Measurements from ENCODE around the gene EEF1AKMT2. TPM values are rescaled to one million over a fixed set of nuclear protein-coding genes. Genes with fewer than 3 reads are reported as not detected.
A peak's percentile ranks its signal among the peaks of the same experiment; 100 is the strongest.

EEF1AKMT2 gene
- total RNA-seq, 6 donors from 2014 or later, result 3.6 to 17.3 (median 11.4) TPM

GRCh38 chr10:124821520-124821919 lies 29.8 kb upstream of the EEF1AKMT2 start:
- Histone ChIP-seq H3K4me1 (no peaks in the 10 kb centered on the region), H3K4me3 (no peak overlapping the region), H3K36me3 (peaks cover 0 to 46% (median 16%) of the 10 kb centered on the region in 4 donors), H3K9me3 (no peaks in the 10 kb centered on the region), H3K27me3 (no peaks in the 10 kb centered on the region), H3K27ac (no peak overlapping the region)
- DNase-seq, result no peak
- TF ChIP-seq EP300 (IDR thresholded peaks at IDR 0.05) (no peak), POLR2A (IDR thresholded peaks at IDR 0.05) (no peak), CTCF (IDR thresholded peaks at IDR 0.05) (no peak), POLR2AphosphoS5 (IDR thresholded peaks at IDR 0.05) (no peak)
- WGBS, 2 donors, result 94 to 99% methylated on average over 4 of the region's 4 CpGs
- ATAC-seq (ENCODE audit: low FRiP score in 2 of 2), result no peak

- 94 to 97% methylated on average over 2 of the region's 2 CpGs for whole genome bisulfite sequencing, 2 donors
- no peaks in the 10 kb centered on the region for H3K9me3 ChIP-seq
- DNase-seq (no peak), ATAC-seq (ENCODE audit: low FRiP score in 2 of 2) (no peak)
- peaks cover 0 to 43% (median 13%) of the 10 kb centered on the region in 4 donors for H3K36me3 ChIP-seq
- H3K27ac ChIP-seq, result no peak overlapping the region
- TF ChIP-seq EP300 (IDR thresholded peaks at IDR 0.05) (no peak), POLR2A (IDR thresholded peaks at IDR 0.05) (no peak), POLR2AphosphoS5 (IDR thresholded peaks at IDR 0.05) (no peak), CTCF (IDR thresholded peaks at IDR 0.05) (no peak)
- no peak overlapping the region for H3K4me3 ChIP-seq
- no peaks in the 10 kb centered on the region for H3K4me1 ChIP-seq
- H3K27me3 ChIP-seq, result no peaks in the 10 kb centered on the region
Measured at GRCh38 chr10:124820121-124820520, 28.4 kb upstream of the EEF1AKMT2 start.

GRCh38 chr10:124802313-124802675 lies 10.6 kb upstream of the EEF1AKMT2 start:
- DNase-seq (no peak), ATAC-seq (ENCODE audit: low FRiP score in 2 of 2) (peak in 1 of 2 donors; percentile 59)
- peaks cover 0 to 7% (median under 1%) of the 10 kb centered on the region in 4 donors for H3K36me3 ChIP-seq
- 0 to 3% methylated on average over 13 of the region's 13 CpGs for WGBS, 2 donors
- peak overlapping the region; percentile 66 to 100 (median 86) for H3K4me3 ChIP-seq
- H3K9me3 ChIP-seq, result no peaks in the 10 kb centered on the region
- peaks cover 0 to 20% (median 10%) of the 10 kb centered on the region in 4 donors for H3K4me1 ChIP-seq
- no peaks in the 10 kb centered on the region for H3K27me3 ChIP-seq
- no peak for TF ChIP-seq EP300 (IDR thresholded peaks at IDR 0.05)
- no peak for TF ChIP-seq POLR2A (IDR thresholded peaks at IDR 0.05)
- TF ChIP-seq CTCF (IDR thresholded peaks at IDR 0.05), result no peak
- TF ChIP-seq POLR2AphosphoS5 (IDR thresholded peaks at IDR 0.05), result no peak
- peak overlapping the region; percentile 83 to 97 (median 86) for H3K27ac ChIP-seq

GRCh38 chr10:124799211-124799610 lies 7.5 kb upstream of the EEF1AKMT2 start:
- ATAC-seq (ENCODE audit: low FRiP score in 2 of 2) (no peak), DNase-seq (no peak)
- TF ChIP-seq POLR2AphosphoS5 (IDR thresholded peaks at IDR 0.05) (no peak), EP300 (IDR thresholded peaks at IDR 0.05) (no peak), CTCF (IDR thresholded peaks at IDR 0.05) (no peak), POLR2A (IDR thresholded peaks at IDR 0.05) (no peak)
- WGBS, 2 donors, result 71 to 78% methylated on average over 4 of the region's 4 CpGs
- Histone ChIP-seq H3K9me3 (no peaks in the 10 kb centered on the region), H3K27me3 (no peaks in the 10 kb centered on the region), H3K4me1 (peaks cover 0 to 20% (median 10%) of the 10 kb centered on the region in 4 donors), H3K36me3 (no peaks in the 10 kb centered on the region), H3K4me3 (no peak overlapping the region), H3K27ac (no peak overlapping the region)

- Histone ChIP-seq H3K27ac (no peak overlapping the region), H3K27me3 (no peaks in the 10 kb centered on the region), H3K4me3 (no peak overlapping the region), H3K9me3 (no peaks in the 10 kb centered on the region), H3K36me3 (no peaks in the 10 kb centered on the region), H3K4me1 (peaks cover 0 to 20% (median 10%) of the 10 kb centered on the region in 4 donors)
- ATAC-seq (ENCODE audit: low FRiP score in 2 of 2) (no peak), DNase-seq (no peak)
- TF ChIP-seq EP300 (IDR thresholded peaks at IDR 0.05) (no peak), POLR2A (IDR thresholded peaks at IDR 0.05) (no peak), CTCF (IDR thresholded peaks at IDR 0.05) (no peak), POLR2AphosphoS5 (IDR thresholded peaks at IDR 0.05) (no peak)
- 55% methylated on average over 4 of the region's 4 CpGs for WGBS, 2 donors
Measured at GRCh38 chr10:124798781-124799180, 7.1 kb upstream of the EEF1AKMT2 start.
